ENCODE measurements around the gene PTGR3. TPM values are rescaled to one million over a fixed set of nuclear protein-coding genes. Genes with fewer than 3 reads are reported as not detected.
A peak's percentile ranks its signal among the peaks of the same experiment; 100 is the strongest.

PTGR3 gene
- total and polyA plus RNA-seq, 4 experiments from 2014 or later: 21.0 to 56.7 (median 42.6) TPM

GRCh38 chr18:75211953-75212750, 3.2 kb upstream of the PTGR3 start:
- peak overlapping the region in 1 of 2 donors; percentile 42 for H3K4me3 ChIP-seq (ENCODE audit: low read length in 2 of 2)
- POLR2A ChIA-PET (ENCODE audit: partially characterized antibody): interaction anchor here (1.0 to 6.5 kb wide), 6 partner anchors 9 to 615 kb away, joined by 3 to 61 read pairs (median 4); partner anchors contain the start of gene ZNF407

GRCh38 chr18:75211626-75211952, 2.6 kb upstream of the PTGR3 start:
- intact Hi-C loops (cut with micrococcal nuclease): loop anchor here (2.0 to 10.0 kb wide), 2 partner anchors 839 to 1613 kb away; partner anchors contain the start of gene ZNF236
- Histone ChIP-seq H3K27ac (ENCODE audit: low read depth, low read length) (peak overlapping the region; percentile 31), H3K27me3 (ENCODE audit: insufficient read depth, low read length) (no peaks in the 10 kb centered on the region), H3K4me3 (ENCODE audit: low read length in 2 of 2) (peak overlapping the region in 1 of 2 donors; percentile 42), H3K4me1 (ENCODE audit: insufficient read depth, low read length) (peaks cover 62% of the 10 kb centered on the region), H3K9me3 (ENCODE audit: control insufficient read depth in 1 of 2, low read length in 2 of 2) (no peaks in the 10 kb centered on the region), H3K36me3 (ENCODE audit: insufficient read depth, low read length) (no peaks in the 10 kb centered on the region)
- Mint-ChIP-seq H3K27ac (no peak overlapping the region), H3K27me3 (peaks cover 0 to 2% of the 10 kb centered on the region in 2 donors), H3K4me1 (peaks cover 50 to 77% (median 61%) of the 10 kb centered on the region in 4 donors), H3K4me3 (peak overlapping the region in 1 of 8 donors; percentile 91), H3K36me3 (peaks cover 8 to 31% of the 10 kb centered on the region in 2 donors), H3K9me3 (peaks cover 0 to 4% (median 0%) of the 10 kb centered on the region in 8 donors)
- DNase-seq: peak in 1 of 5 donors; percentile 22
- ChIA-PET POLR2A (ENCODE audit: partially characterized antibody) (interaction anchor here (1.5 to 6.5 kb wide), 3 partner anchors 32 to 141 kb away, joined by 3 to 61 read pairs (median 38); no protein-coding TSS in a partner anchor), CTCF (ENCODE audit: partially characterized antibody) (interaction anchor here (2.6 kb wide), 1 partner anchor 33 kb away, joined by 22 read pairs; no protein-coding TSS in a partner anchor)

More at GRCh38 chr18:75211953-75212750, 3.2 kb upstream of the PTGR3 start:
- intact Hi-C loops (cut with micrococcal nuclease): loop anchor here (2.0 to 10.0 kb wide), 2 partner anchors 839 to 1613 kb away; partner anchors contain the start of gene ZNF236
- H3K27ac ChIP-seq (ENCODE audit: low read depth, low read length): peak overlapping the region; percentile 31
- Mint-ChIP-seq H3K4me1 (peaks cover 50 to 77% (median 62%) of the 10 kb centered on the region in 4 donors), H3K27ac (peak overlapping the region; percentile 26 to 95 (median 91)), H3K27me3 (peaks cover 0 to 2% of the 10 kb centered on the region in 2 donors), H3K9me3 (peaks cover 0 to 4% (median 0%) of the 10 kb centered on the region in 8 donors), H3K4me3 (peak overlapping the region; percentile 81 to 91 (median 90)), H3K36me3 (peaks cover 8 to 31% of the 10 kb centered on the region in 2 donors)
- no peaks in the 10 kb centered on the region for H3K9me3 ChIP-seq (ENCODE audit: control insufficient read depth in 1 of 2, low read length in 2 of 2)
- no peaks in the 10 kb centered on the region for H3K36me3 ChIP-seq (ENCODE audit: insufficient read depth, low read length)
- peaks cover 61% of the 10 kb centered on the region for H3K4me1 ChIP-seq (ENCODE audit: insufficient read depth, low read length)
- CTCF ChIA-PET (ENCODE audit: partially characterized antibody): interaction anchor here (1.4 to 1.9 kb wide), 3 partner anchors 9 to 32 kb away, joined by 4 to 5 read pairs (median 4); no protein-coding TSS in a partner anchor
- H3K27me3 ChIP-seq (ENCODE audit: insufficient read depth, low read length): no peaks in the 10 kb centered on the region
- peak in 4 of 5 donors; percentile 19 to 40 (median 26) for DNase-seq

GRCh38 chr18:75211002-75211621, 2.2 kb upstream of the PTGR3 start:
- Histone ChIP-seq H3K9me3 (ENCODE audit: control insufficient read depth in 1 of 2, low read length in 2 of 2) (no peaks in the 10 kb centered on the region), H3K4me3 (ENCODE audit: low read length in 2 of 2) (peak overlapping the region; percentile 91 to 96), H3K4me1 (ENCODE audit: insufficient read depth, low read length) (peaks cover 62% of the 10 kb centered on the region), H3K27ac (ENCODE audit: low read depth, low read length) (peak overlapping the region; percentile 80), H3K36me3 (ENCODE audit: insufficient read depth, low read length) (no peaks in the 10 kb centered on the region), H3K27me3 (ENCODE audit: insufficient read depth, low read length) (no peaks in the 10 kb centered on the region)
- intact Hi-C loops (cut with micrococcal nuclease): loop anchor here (2.0 to 10.0 kb wide), 2 partner anchors 838 to 1614 kb away; partner anchors contain the start of gene ZNF236
- Mint-ChIP-seq H3K9me3 (peaks cover 0 to 4% (median 0%) of the 10 kb centered on the region in 8 donors), H3K4me1 (peaks cover 48 to 77% (median 60%) of the 10 kb centered on the region in 4 donors), H3K4me3 (peak overlapping the region; percentile 94 to 100 (median 99)), H3K36me3 (peaks cover 8 to 31% of the 10 kb centered on the region in 2 donors), H3K27ac (peak overlapping the region; percentile 95 to 99 (median 97)), H3K27me3 (peaks cover 0 to 2% of the 10 kb centered on the region in 2 donors)
- POLR2A ChIA-PET (ENCODE audit: partially characterized antibody): interaction anchor here (0.7 to 6.5 kb wide), 16 partner anchors 13 to 1852 kb away, joined by 3 to 61 read pairs (median 4); partner anchors contain the start of genes SMIM21 and ZNF407
- DNase-seq: peak; percentile 34 to 49 (median 40)
- CTCF ChIA-PET (ENCODE audit: partially characterized antibody): interaction anchor here (0.6 to 2.6 kb wide), 2 partner anchors 34 to 148 kb away, joined by 3 to 22 read pairs; no protein-coding TSS in a partner anchor

GRCh38 chr18:75210274-75211001, 1.5 kb upstream of the PTGR3 start, which contains the start of gene TSHZ1:
TSS of gene TSHZ1 (plus strand) at chr18:75210797. CDS start at chr18:75211877, 1,080 bp downstream.
- peak within 1 kb of the TSS; percentile 80 for H3K27ac ChIP-seq (ENCODE audit: low read depth, low read length)
- peak; percentile 76 to 90 (median 82) for DNase-seq
- Mint-ChIP-seq H3K36me3 (peaks cover 8 to 31% of the 10 kb centered on the region in 2 donors), H3K4me1 (peaks cover 50 to 78% (median 61%) of the 10 kb centered on the region in 4 donors), H3K27ac (peak within 1 kb of the TSS; percentile 95 to 99 (median 97)), H3K27me3 (peaks cover 0 to 2% of the 10 kb centered on the region in 2 donors), H3K4me3 (peak within 1 kb of the TSS; percentile 94 to 100 (median 99)), H3K9me3 (peaks cover 0 to 4% (median 0%) of the 10 kb centered on the region in 8 donors)
- no peaks in the 10 kb centered on the region for H3K36me3 ChIP-seq (ENCODE audit: insufficient read depth, low read length)
- H3K4me3 ChIP-seq (ENCODE audit: low read length in 2 of 2): peak within 1 kb of the TSS; percentile 91 to 96
- ChIA-PET POLR2A (ENCODE audit: partially characterized antibody) (interaction anchor here (0.7 to 6.5 kb wide), 21 partner anchors 11 to 1853 kb away, joined by 3 to 61 read pairs (median 4); partner anchors contain the start of genes SMIM21 and ZNF407), CTCF (ENCODE audit: partially characterized antibody) (interaction anchor here (0.6 to 2.6 kb wide), 5 partner anchors 20 to 613 kb away, joined by 3 to 22 read pairs (median 3); partner anchors contain the start of gene ZNF407)
- H3K9me3 ChIP-seq (ENCODE audit: control insufficient read depth in 1 of 2, low read length in 2 of 2): no peaks in the 10 kb centered on the region
- no peaks in the 10 kb centered on the region for H3K27me3 ChIP-seq (ENCODE audit: insufficient read depth, low read length)
- peaks cover 62% of the 10 kb centered on the region for H3K4me1 ChIP-seq (ENCODE audit: insufficient read depth, low read length)
- intact Hi-C loops (cut with micrococcal nuclease): loop anchor here (1.0 to 10.0 kb wide), 6 partner anchors 37 to 1614 kb away; partner anchors contain the start of genes TIMM21 and ZNF236

GRCh38 chr18:75209951-75210258, 966 bp upstream of the PTGR3 start:
- Mint-ChIP-seq H3K27ac (peak overlapping the region; percentile 91 to 99 (median 97)), H3K4me1 (peaks cover 48 to 78% (median 61%) of the 10 kb centered on the region in 4 donors), H3K4me3 (peak overlapping the region; percentile 94 to 100 (median 99)), H3K9me3 (peaks cover 0 to 4% (median 0%) of the 10 kb centered on the region in 8 donors), H3K36me3 (peaks cover 8 to 31% of the 10 kb centered on the region in 2 donors), H3K27me3 (peaks cover 0 to 2% of the 10 kb centered on the region in 2 donors)
- ChIA-PET CTCF (ENCODE audit: partially characterized antibody) (interaction anchor here (1.0 to 2.6 kb wide), 2 partner anchors 35 to 613 kb away, joined by 3 to 22 read pairs; partner anchors contain the start of gene ZNF407), POLR2A (ENCODE audit: partially characterized antibody) (interaction anchor here (0.7 to 6.5 kb wide), 17 partner anchors 10 to 1853 kb away, joined by 3 to 61 read pairs (median 5); partner anchors contain the start of gene ZNF407)
- Histone ChIP-seq H3K36me3 (ENCODE audit: insufficient read depth, low read length) (no peaks in the 10 kb centered on the region), H3K9me3 (ENCODE audit: control insufficient read depth in 1 of 2, low read length in 2 of 2) (no peaks in the 10 kb centered on the region), H3K27me3 (ENCODE audit: insufficient read depth, low read length) (no peaks in the 10 kb centered on the region), H3K27ac (ENCODE audit: low read depth, low read length) (peak overlapping the region; percentile 80), H3K4me1 (ENCODE audit: insufficient read depth, low read length) (peaks cover 62% of the 10 kb centered on the region), H3K4me3 (ENCODE audit: low read length in 2 of 2) (peak overlapping the region; percentile 40 to 96)
- DNase-seq: no peak
- intact Hi-C loops (cut with micrococcal nuclease): loop anchor here (1.0 to 10.0 kb wide), 8 partner anchors 37 to 1615 kb away; partner anchors contain the start of genes CNDP2, TIMM21 and ZNF236

- peak in 2 of 5 donors; percentile 12 to 50 for DNase-seq
- Mint-ChIP-seq H3K36me3 (peaks cover 8 to 31% of the 10 kb centered on the region in 2 donors), H3K27ac (peak overlapping the region in 1 of 7 donors; percentile 99), H3K4me1 (peaks cover 40 to 67% (median 51%) of the 10 kb centered on the region in 4 donors), H3K27me3 (peaks cover 0 to 2% of the 10 kb centered on the region in 2 donors), H3K4me3 (peak overlapping the region in 6 of 8 donors; percentile 31 to 98 (median 94)), H3K9me3 (peaks cover 0 to 4% (median 0%) of the 10 kb centered on the region in 8 donors)
- ChIA-PET CTCF (ENCODE audit: partially characterized antibody) (no interaction called here), POLR2A (ENCODE audit: partially characterized antibody) (interaction anchor here (0.9 to 6.5 kb wide), 11 partner anchors 12 to 612 kb away, joined by 3 to 61 read pairs (median 6); partner anchors contain the start of gene ZNF407)
- intact Hi-C loops (cut with micrococcal nuclease): loop anchor here (2.0 to 5.0 kb wide), 2 partner anchors 216 to 712 kb away; partner anchors contain the start of gene CNDP2
- Histone ChIP-seq H3K4me3 (ENCODE audit: low read length in 2 of 2) (peak overlapping the region; percentile 91 to 96), H3K36me3 (ENCODE audit: insufficient read depth, low read length) (no peaks in the 10 kb centered on the region), H3K27me3 (ENCODE audit: insufficient read depth, low read length) (no peaks in the 10 kb centered on the region), H3K27ac (ENCODE audit: low read depth, low read length) (peak overlapping the region; percentile 80), H3K4me1 (ENCODE audit: insufficient read depth, low read length) (peaks cover 61% of the 10 kb centered on the region), H3K9me3 (ENCODE audit: control insufficient read depth in 1 of 2, low read length in 2 of 2) (no peaks in the 10 kb centered on the region)
Observed at GRCh38 chr18:75208836-75209128, 157 bp downstream of the PTGR3 start.
